SK-N-SH (cell line): ENCODE data around the gene RPS19. TPM values are rescaled to one million over a fixed set of nuclear protein-coding genes. Genes with fewer than 3 reads are reported as not detected.

Experiments
- CTCF ChIA-PET: fragments of 300-600, 350-600 bp; formaldehyde crosslinking; extraction: SDS; loops from one replicate; lab custom pipeline; 2021; lab: Yijun Ruan, JAX
- POLR2A ChIA-PET: fragments of 350-600 bp; sonication (Branson Sonifier 250); formaldehyde crosslinking; extraction: SDS; loops from one replicate; lab custom pipeline; 2020; ENCODE audit warnings: antibody characterized with exemption, inconsistent platforms; lab: Yijun Ruan, JAX
- DNase-seq: peaks from one replicate; pipeline ENCODE4 v3.0.0; 2012
- H2AFZ ChIP-seq: fragments of 200-600 bp; sonication (generic); 2 replicates; pipeline ENCODE4 v1.8.1; 2016; ENCODE audit warnings: antibody characterized with exemption, mild to moderate bottlenecking, low read depth
- H3F3A ChIP-seq: fragments of 200-600 bp; sonication (generic); replicated peaks from 2 replicates; pipeline ENCODE3; 2016; ENCODE audit warnings: antibody characterized with exemption, mild to moderate bottlenecking; ENCODE audit not compliant: insufficient read depth
- H3K27ac ChIP-seq, 2 experiments: fragments of 200-500 bp in 1 of 2; fragments of 200-600 bp in 1 of 2; sonication (Bioruptor generic) in 1 of 2; sonication (generic), shearing (Covaris generic) in 1 of 2; 2 replicates each; pipeline versions ENCODE4 v1.5.1 to v1.6.1; 2014 to 2016; ENCODE audit warnings: low read depth in 2 of 2, inconsistent platforms in 1 of 2, low read length in 1 of 2, mild to moderate bottlenecking in 1 of 2, mixed read lengths in 1 of 2
- H3K27me3 ChIP-seq: fragments of 200-600 bp; sonication (generic), shearing (Covaris generic); 2 replicates; pipeline ENCODE4 v1.6.1; 2016; ENCODE audit warnings: mixed run types; ENCODE audit not compliant: insufficient read depth
- H3K36me3 ChIP-seq, 2 experiments: fragments of 200-500 bp in 1 of 2; fragments of 200-600 bp in 1 of 2; sonication (Bioruptor generic) in 1 of 2; sonication (generic) in 1 of 2; replicated peaks in 1 of 2; 2 replicates each; pipeline versions ENCODE3 to v1.5.1; 2014 to 2016; ENCODE audit warnings: low read length in 1 of 2, mild to moderate bottlenecking in 1 of 2; ENCODE audit not compliant: insufficient read depth in 2 of 2, control insufficient read depth in 1 of 2
- H3K4me1 ChIP-seq, 2 experiments: fragments of 200-500 bp in 1 of 2; fragments of 200-600 bp in 1 of 2; sonication (Bioruptor generic) in 1 of 2; sonication (generic), shearing (Covaris generic) in 1 of 2; 2 replicates each; pipeline versions ENCODE4 v1.5.1 to v1.6.1; 2014 to 2016; ENCODE audit warnings: low read depth in 1 of 2, low read length in 1 of 2, mixed run types in 1 of 2; ENCODE audit not compliant: insufficient read depth in 2 of 2, control insufficient read depth in 1 of 2
- H3K4me2 ChIP-seq: fragments of 200-600 bp; sonication (generic), shearing (Covaris generic); 2 replicates; pipeline ENCODE4 v1.6.1; 2017; ENCODE audit warnings: mixed run types
- H3K4me3 ChIP-seq, 2 experiments: fragments of 200-500 bp in 1 of 2; fragments of 200-600 bp in 1 of 2; sonication (Bioruptor generic) in 1 of 2; sonication (generic), shearing (Covaris generic) in 1 of 2; 2 replicates each; pipeline versions ENCODE4 v1.5.1 to v1.8.1; 2014 to 2016; ENCODE audit warnings: low read depth in 2 of 2, inconsistent platforms in 1 of 2, low read length in 1 of 2, mild to moderate bottlenecking in 1 of 2, mixed read lengths in 1 of 2, moderate library complexity in 1 of 2
- H3K79me2 ChIP-seq: fragments of 200-600 bp; sonication (generic); 2 replicates; pipeline ENCODE4 v1.8.1; 2017; ENCODE audit warnings: mild to moderate bottlenecking; ENCODE audit not compliant: insufficient read depth
- H3K9ac ChIP-seq: fragments of 200-600 bp; sonication (generic); 2 replicates; pipeline ENCODE4 v1.6.1; 2017; ENCODE audit warnings: mixed run types
- H3K9me2 ChIP-seq: fragments of 200-600 bp; sonication (generic); 2 replicates; pipeline ENCODE4 v1.6.1; 2017; ENCODE audit warnings: mixed run types
- H3K9me3 ChIP-seq: fragments of 200-600 bp; sonication (generic); 2 replicates; pipeline ENCODE4 v1.6.1; 2017; ENCODE audit warnings: mixed run types, mild to moderate bottlenecking, moderate library complexity
- H4K20me1 ChIP-seq: fragments of 200-600 bp; sonication (generic); 2 replicates; pipeline ENCODE4 v1.6.1; 2017; ENCODE audit warnings: mild to moderate bottlenecking, mixed run types; ENCODE audit not compliant: insufficient read depth
- CHD2 ChIP-seq: fragments of 150-350 bp; IDR thresholded peaks from 2 replicates; pipeline ENCODE4 v1.6.1; 2018; ENCODE audit warnings: low read length; ENCODE audit not compliant: partially characterized antibody
- CTCF ChIP-seq: fragments of 200-600 bp; sonication (generic); IDR thresholded peaks from 2 replicates; pipeline ENCODE4 v1.6.1; 2017; ENCODE audit warnings: antibody characterized with exemption, mild to moderate bottlenecking, moderate library complexity
- ELF1 ChIP-seq: IDR thresholded peaks from 2 replicates; pipeline ENCODE4 v1.4.0; 2012
- EZH2phosphoT487 ChIP-seq: fragments of 200-600 bp; sonication (generic); IDR thresholded peaks from 2 replicates; pipeline ENCODE4 v1.6.1; 2017; ENCODE audit warnings: low read depth, mixed run types, mild to moderate bottlenecking, antibody characterized with exemption, moderate library complexity, borderline replicate concordance
- FOSL2 ChIP-seq: IDR thresholded peaks from 2 replicates; pipeline ENCODE4 v1.4.0; 2012; ENCODE audit warnings: low read depth, mild to moderate bottlenecking, moderate library complexity, borderline replicate concordance
- FOXM1 ChIP-seq: IDR thresholded peaks from 2 replicates; pipeline ENCODE4 v1.4.0; 2012; ENCODE audit warnings: low read depth, mild to moderate bottlenecking
- MAX ChIP-seq: IDR thresholded peaks from 2 replicates; pipeline ENCODE4 v1.4.0; 2012; ENCODE audit warnings: low read depth
- MXI1 ChIP-seq: IDR thresholded peaks from 2 replicates; pipeline ENCODE4 v1.6.1; 2012; ENCODE audit warnings: mild to moderate bottlenecking, low read depth, low read length, improper control_type of control experiment
- NFIC ChIP-seq: IDR thresholded peaks from 2 replicates; pipeline ENCODE4 v1.4.0; 2012; ENCODE audit warnings: borderline replicate concordance
- PBX3 ChIP-seq: IDR thresholded peaks from 2 replicates; pipeline ENCODE4; 2012
- POLR2AphosphoS5 ChIP-seq: IDR thresholded peaks from 2 replicates; pipeline ENCODE4 v1.6.1; 2012; ENCODE audit warnings: low read depth, low read length
- REST ChIP-seq: IDR thresholded peaks from 2 replicates; pipeline ENCODE4 v1.6.1; 2012; ENCODE audit warnings: mild to moderate bottlenecking, low read depth, low read length, moderate library complexity
- RXRA ChIP-seq: IDR thresholded peaks from 2 replicates; pipeline ENCODE4 v1.4.0; 2012; ENCODE audit warnings: low read depth, mild to moderate bottlenecking, borderline replicate concordance
- YY1 ChIP-seq: IDR thresholded peaks from 2 replicates; pipeline ENCODE4 v1.4.0; 2012; ENCODE audit warnings: low read depth, mild to moderate bottlenecking
- ZBTB33 ChIP-seq: IDR thresholded peaks from 2 replicates; pipeline ENCODE4 v1.4.0; 2012; ENCODE audit warnings: low read depth, borderline replicate concordance
- WGBS: methylation state at CpG from one replicate; pipeline ENCODE4 v1.1.6; 2017; ENCODE audit warnings: low lambda C conversion rate; 5-methylcytosine and 5-hydroxymethylcytosine counted together
- polyA plus RNA-seq, 3 experiments: library from polyadenylated mRNA; depleted of rRNA; stranded (reverse); fragments of >200 nt; gene quantifications; 2 replicates each; pipeline ENCODE4 v1.2.3, GENCODE V29; 2012

RPS19 gene
- polyA plus RNA-seq, 1 of the 3 experiments (the other 2 are of a cell fraction) = 2,819 TPM

- CTCF ChIA-PET = interaction anchor here (1.1 kb wide), 1 partner anchor 8 kb away, joined by 4 read pairs; no protein-coding TSS in a partner anchor
- H3K4me3 ChIP-seq = no peak overlapping the region
- no peaks in the 10 kb centered on the region for H3K79me2 ChIP-seq
- no peak overlapping the region for H3K9ac ChIP-seq
- H3F3A ChIP-seq = peaks cover 3% of the 10 kb centered on the region
- WGBS = 91% methylated on average over 10 of the region's 13 CpGs
- TF ChIP-seq EZH2phosphoT487 = no peak
- TF ChIP-seq MAX = no peak
- TF ChIP-seq ELF1 = no peak
- no peak for TF ChIP-seq ZBTB33
- no peak for TF ChIP-seq YY1
- TF ChIP-seq NFIC = no peak
- TF ChIP-seq RXRA = no peak
- TF ChIP-seq PBX3 = no peak
- no peak for TF ChIP-seq MXI1
- TF ChIP-seq FOXM1 = no peak
- TF ChIP-seq REST = no peak
- no peak for TF ChIP-seq CHD2
- no peak for TF ChIP-seq FOSL2
- no peak for TF ChIP-seq CTCF
- no peak for TF ChIP-seq POLR2AphosphoS5
- H3K27ac ChIP-seq = no peak overlapping the region
- 0 out of 2 replicates have a peak, but pooled peaks cover 5% of the 10 kb centered on the region for H4K20me1 ChIP-seq
- POLR2A ChIA-PET = no interaction called here
- H3K36me3 ChIP-seq = peaks cover 0 to 19% of the 10 kb centered on the region in 2 experiments
- no peak overlapping the region for H3K4me2 ChIP-seq
- peaks cover 0 to 13% of the 10 kb centered on the region in 2 experiments; a peak in 1 of 4 replicates for H3K4me1 ChIP-seq
- no peak for DNase-seq
- H3K27me3 ChIP-seq = peaks cover 24% of the 10 kb centered on the region
- no peaks in the 10 kb centered on the region for H3K9me2 ChIP-seq
- H3K9me3 ChIP-seq = no peaks in the 10 kb centered on the region
- no peak overlapping the region for H2AFZ ChIP-seq
Observed at GRCh38 chr19:41909706-41910105, 49.7 kb downstream of the RPS19 start.
